Left forelimb (tissue), 1 donor: Measurements from ENCODE around the gene TRPC4.
A peak's percentile ranks its signal among the peaks of the same experiment; 100 is the strongest.

Experiments
- DNase-seq: peaks from one replicate; pipeline ENCODE4 v3.0.0-alpha.2; 2018; ENCODE audit warnings: low spot score

TRPC4 gene

GRCh38 chr13:37869756-37870488 is at the start of gene TRPC4:
TSS of gene TRPC4 (minus strand) at chr13:37869772. CDS start at chr13:37783333, 86,439 bp downstream.
- DNase-seq: peak; percentile 70

GRCh38 chr13:37918751-37919150 is 49.2 kb upstream of the TRPC4 start:
- no peak for DNase-seq

GRCh38 chr13:37918116-37918714 is 48.6 kb upstream of the TRPC4 start:
- no peak for DNase-seq

- DNase-seq: no peak
Observed at GRCh38 chr13:37914781-37915391, 45.3 kb upstream of the TRPC4 start.

GRCh38 chr13:37910790-37911189 is 41.2 kb upstream of the TRPC4 start:
- DNase-seq: no peak

- no peak for DNase-seq
Observed at GRCh38 chr13:37906880-37907279, 37.3 kb upstream of the TRPC4 start.

GRCh38 chr13:37905736-37906135 is 36.2 kb upstream of the TRPC4 start:
- no peak for DNase-seq

- no peak for DNase-seq
Observed at GRCh38 chr13:37899753-37900152, 30.2 kb upstream of the TRPC4 start.

GRCh38 chr13:37893321-37893720 is 23.7 kb upstream of the TRPC4 start:
- no peak for DNase-seq

- no peak for DNase-seq
Observed at GRCh38 chr13:37889820-37890219, 20.2 kb upstream of the TRPC4 start.

- no peak for DNase-seq
Observed at GRCh38 chr13:37889102-37889501, 19.5 kb upstream of the TRPC4 start.

GRCh38 chr13:37886879-37887278 is 17.3 kb upstream of the TRPC4 start:
- DNase-seq: no peak

GRCh38 chr13:37884674-37885073 is 15.1 kb upstream of the TRPC4 start:
- DNase-seq: no peak

GRCh38 chr13:37884026-37884425 is 14.5 kb upstream of the TRPC4 start:
- DNase-seq: no peak

GRCh38 chr13:37878921-37879320 is 9.3 kb upstream of the TRPC4 start:
- no peak for DNase-seq

GRCh38 chr13:37878496-37878895 is 8.9 kb upstream of the TRPC4 start:
- DNase-seq: no peak

GRCh38 chr13:37870895-37871550 is 1.5 kb upstream of the TRPC4 start:
- DNase-seq: no peak

GRCh38 chr13:37870489-37870845 is 895 bp upstream of the TRPC4 start:
- no peak for DNase-seq

- DNase-seq: no peak
Observed at GRCh38 chr13:37869506-37869755, 141 bp downstream of the TRPC4 start.

GRCh38 chr13:37868691-37869505 is 674 bp downstream of the TRPC4 start:
- no peak for DNase-seq

GRCh38 chr13:37863708-37864107 is 5.9 kb downstream of the TRPC4 start:
- DNase-seq: no peak

GRCh38 chr13:37835392-37835791 is 34.2 kb downstream of the TRPC4 start:
- no peak for DNase-seq
